HepG2 (cell line): ENCODE measurements around the gene ARL6IP4. TPM values are rescaled to one million over a fixed set of nuclear protein-coding genes. Genes with fewer than 3 reads are reported as not detected.

Experiments used
- ATAC-seq: fragments of 200-7000 bp; cut with Tn5 transposase; 3 replicates; pipeline ENCODE4 v1.9.1; 2020; ENCODE audit warnings: mild to moderate bottlenecking, moderate library complexity
- BruUV-seq: library from RNA; stranded (reverse); fragments of 400-500 nt; replicated peaks from 2 replicates; lab custom pipeline; 2021; lab: Mats Ljungman, UMichigan
- CTCF ChIA-PET: fragments of 300-600 bp; formaldehyde crosslinking; extraction: SDS; loops from one replicate; lab custom pipeline; 2021; ENCODE audit warnings: low total read pairs, inconsistent platforms, low intra/inter-chr PET ratio; lab: Yijun Ruan, JAX
- POLR2A ChIA-PET: fragments of 350-600 bp; sonication (Branson Sonifier 250); formaldehyde crosslinking; loops from one replicate; lab custom pipeline; 2020; ENCODE audit warnings: antibody characterized with exemption, inconsistent platforms; lab: Yijun Ruan, JAX
- DNase-seq: peaks from one replicate; pipeline ENCODE4 v3.0.0-alpha.2; 2015; ENCODE audit warnings: low spot score
- FAIRE-seq: peaks from 3 replicates; lab custom pipeline; 2011; peaks lifted over from hg19 to GRCh38; lab: Jason Lieb, UNC
- H2AFZ ChIP-seq: one replicate; pipeline ENCODE4 v1.6.1; 2011; ENCODE audit warnings: low read length, inconsistent platforms
- H3K27ac ChIP-seq: fragments of 300-600 bp; 3 replicates; pipeline ENCODE4 v1.8.0; 2011; ENCODE audit warnings: mixed run types, mild to moderate bottlenecking, mixed read lengths, low read length, inconsistent platforms; ENCODE audit not compliant: insufficient read depth; ENCODE audit errors: extremely low read length
- H3K27me3 ChIP-seq, 2 experiments: fragments of 200-600 bp in 1 of 2; 2 replicates in 1 of 2; 3 replicates in 1 of 2; pipeline versions ENCODE4 v1.6.0 to v1.8.0; 2011; ENCODE audit warnings: low read length in 2 of 2, mild to moderate bottlenecking in 2 of 2, moderate library complexity in 2 of 2, inconsistent platforms in 1 of 2; ENCODE audit not compliant: insufficient read depth in 2 of 2, control insufficient read depth in 1 of 2
- H3K36me3 ChIP-seq, 2 experiments: fragments of 200-600 bp in 1 of 2; replicated peaks in 1 of 2; 2 replicates in 1 of 2; 3 replicates in 1 of 2; pipeline versions ENCODE4 v1.5.1 to v1.8.0; 2011; ENCODE audit warnings: low read length in 2 of 2, inconsistent platforms in 1 of 2; ENCODE audit not compliant: insufficient read depth in 2 of 2, control insufficient read depth in 1 of 2
- H3K4me1 ChIP-seq: 2 replicates; pipeline ENCODE4 v1.5.1; 2012; ENCODE audit warnings: low read length, inconsistent platforms; ENCODE audit not compliant: insufficient read depth
- H3K4me2 ChIP-seq: 2 replicates; pipeline ENCODE4 v1.6.0; 2011; ENCODE audit warnings: low read depth, low read length, inconsistent platforms
- H3K4me3 ChIP-seq, 3 experiments: fragments of 200-600 bp in 1 of 3; sonication (generic), shearing (Covaris generic) in 1 of 3; replicated peaks in 1 of 3; 2 replicates each; pipeline ENCODE4 v1.5.1; 2011 to 2016; ENCODE audit warnings: low read length in 3 of 3, inconsistent platforms in 2 of 3, low read depth in 2 of 3, mild to moderate bottlenecking in 2 of 3, control low read depth in 1 of 3, mixed read lengths in 1 of 3; ENCODE audit not compliant: insufficient read depth in 1 of 3
- H3K79me2 ChIP-seq: one replicate; pipeline ENCODE4 v1.6.1; 2011; ENCODE audit warnings: low read length, inconsistent platforms; ENCODE audit not compliant: insufficient read depth
- H3K9ac ChIP-seq: 2 replicates; pipeline ENCODE4 v1.6.0; 2011; ENCODE audit warnings: mild to moderate bottlenecking, low read depth, low read length, inconsistent platforms; ENCODE audit not compliant: insufficient read depth
- H3K9me3 ChIP-seq: 2 replicates; pipeline ENCODE4 v1.5.1; 2012; ENCODE audit warnings: mild to moderate bottlenecking, low read length
- H4K20me1 ChIP-seq: 2 replicates; pipeline ENCODE4 v1.6.0; 2011; ENCODE audit warnings: inconsistent platforms, mild to moderate bottlenecking, low read length, moderate library complexity; ENCODE audit not compliant: insufficient read depth
- AGO1 ChIP-seq: fragments of 200-400 bp; formaldehyde crosslinking; IDR thresholded peaks from 2 replicates; pipeline ENCODE4 v1.6.1; 2017; ENCODE audit warnings: mild to moderate bottlenecking, low read depth, low read length, moderate library complexity; ENCODE audit not compliant: poor library complexity, severe bottlenecking
- MTA1 ChIP-seq: sonication (generic); formaldehyde crosslinking; IDR thresholded peaks from 2 replicates; pipeline ENCODE4 v1.4.0; 2020; ENCODE audit warnings: missing genetic modification reagents, mild to moderate bottlenecking, borderline replicate concordance
- POLR2G ChIP-seq: fragments of 200-400 bp; formaldehyde crosslinking; IDR thresholded peaks from 2 replicates; pipeline ENCODE4 v1.6.1; 2018; ENCODE audit warnings: mild to moderate bottlenecking, low read depth, low read length, moderate library complexity
- TFDP1 ChIP-seq: IDR thresholded peaks from 2 replicates; pipeline ENCODE4 v1.6.1; 2016; ENCODE audit warnings: missing compliant biosample characterization, missing genetic modification reagents, borderline replicate concordance
- ZBTB8A ChIP-seq: sonication (generic); formaldehyde crosslinking; IDR thresholded peaks from 2 replicates; pipeline ENCODE4 v1.4.0; 2020; ENCODE audit warnings: mild to moderate bottlenecking, low read depth, missing genetic modification reagents, borderline replicate concordance
- ZNF576 ChIP-seq: sonication (generic); formaldehyde crosslinking; IDR thresholded peaks from 2 replicates; pipeline ENCODE4 v1.4.0; 2020; ENCODE audit warnings: mild to moderate bottlenecking, missing genetic modification reagents
- WGBS: methylation state at CpG from one replicate; pipeline ENCODE4 v1.1.6; 2017; ENCODE audit warnings: low lambda C conversion rate; 5-methylcytosine and 5-hydroxymethylcytosine counted together
- in situ Hi-C: cut with HindIII; loops from 2 replicates; pipeline ENCODE4 v1.10.0; 2017; ENCODE audit warnings: low pct_unique_long_range_greater_than_20kb; ENCODE audit not compliant: extremely low pct_ligation_motif_present
- intact Hi-C: fragments of 100-400 bp; cut with micrococcal nuclease; formaldehyde crosslinking; loops from one replicate; pipeline ENCODE4 v1.10.0; 2022; ENCODE audit not compliant: unreplicated experiment
- polyA plus RNA-seq, 8 experiments: library from polyadenylated mRNA; depleted of rRNA in 3 of 8; stranded (reverse) in 7 of 8; unstranded in 1 of 8; fragments of >200 nt; fragmentation: Illumina TruSeq in 4 of 8; extraction: Trizol in 4 of 8; gene quantifications; 2 replicates each; pipeline versions ENCODE4 v1.2.1 to v1.2.3, GENCODE V29; 2011 to 2016; ENCODE audit warnings: low read depth in 4 of 8, missing spikeins in 1 of 8, mixed read lengths in 1 of 8; ENCODE audit not compliant: insufficient read depth in 1 of 8
- total RNA-seq, 5 experiments: library from RNA; depleted of rRNA; stranded (reverse); fragments of >200 nt; fragmentation: Illumina TruSeq; extraction: Trizol; gene quantifications; 2 replicates each; pipeline ENCODE4 v1.2.3, GENCODE V29; 2016; ENCODE audit warnings: low read depth in 1 of 5

The ARL6IP4 gene
- total and polyA plus RNA-seq, 2 of the 13 experiments (the other 11 are each of a cell fraction or from before 2014, with no cell fraction given) = 155 to 220 TPM

- H3K9ac ChIP-seq = peak overlapping the region; percentile 94
- no peaks in the 10 kb centered on the region; a peak in 1 of 5 replicates for H3K27me3 ChIP-seq
- POLR2A ChIA-PET = interaction anchor here (0.6 to 5.0 kb wide), 5 partner anchors 7 to 251 kb away, joined by 3 to 49 read pairs (median 4); partner anchors contain the start of genes ABCB9, MPHOSPH9, MTRFR and OGFOD2
- in situ Hi-C loops (no loop called here), intact Hi-C loops (loop anchor here (5.0 kb wide), 1 partner anchor 250 kb away; the partner anchor contains the start of genes MPHOSPH9 and MTRFR)
- CTCF ChIA-PET = no interaction called here
- H3K4me3 ChIP-seq = peak overlapping the region; percentile 87 to 99 (median 97)
- no peak for ATAC-seq
- no peak for FAIRE-seq
- H3K79me2 ChIP-seq = peaks cover 34% of the 10 kb centered on the region
- peaks cover 70% of the 10 kb centered on the region for H3K4me1 ChIP-seq
- DNase-seq = no peak
- 78% methylated on average over 22 of the region's 25 CpGs for WGBS
- H4K20me1 ChIP-seq = no peaks in the 10 kb centered on the region
- H3K36me3 ChIP-seq = peaks cover 4 to 18% of the 10 kb centered on the region in 2 experiments; a peak in 4 of 5 replicates
- no TSS peak for BruUV-seq
- no peaks in the 10 kb centered on the region for H3K9me3 ChIP-seq
- TF ChIP-seq ZBTB8A (CRISPR knock-in tag) = no peak
- 0 out of 2 replicates have a peak, but pooled peaks have one; percentile 28 for TF ChIP-seq MTA1
- no peak for TF ChIP-seq TFDP1
- TF ChIP-seq ZNF576 = no peak
- 0 out of 2 replicates have a peak, but pooled peaks have one; percentile 8 for TF ChIP-seq POLR2G
- peak; percentile 21 for TF ChIP-seq AGO1
- peak overlapping the region; percentile 96 for H3K4me2 ChIP-seq
- H2AFZ ChIP-seq = no peak overlapping the region
- peak overlapping the region; percentile 93 for H3K27ac ChIP-seq
Measured at GRCh38 chr12:122981587-122982476, 1.4 kb downstream of the ARL6IP4 start.
